ENCODE measurements around the gene GDPD3.

GDPD3 gene

DNA sequence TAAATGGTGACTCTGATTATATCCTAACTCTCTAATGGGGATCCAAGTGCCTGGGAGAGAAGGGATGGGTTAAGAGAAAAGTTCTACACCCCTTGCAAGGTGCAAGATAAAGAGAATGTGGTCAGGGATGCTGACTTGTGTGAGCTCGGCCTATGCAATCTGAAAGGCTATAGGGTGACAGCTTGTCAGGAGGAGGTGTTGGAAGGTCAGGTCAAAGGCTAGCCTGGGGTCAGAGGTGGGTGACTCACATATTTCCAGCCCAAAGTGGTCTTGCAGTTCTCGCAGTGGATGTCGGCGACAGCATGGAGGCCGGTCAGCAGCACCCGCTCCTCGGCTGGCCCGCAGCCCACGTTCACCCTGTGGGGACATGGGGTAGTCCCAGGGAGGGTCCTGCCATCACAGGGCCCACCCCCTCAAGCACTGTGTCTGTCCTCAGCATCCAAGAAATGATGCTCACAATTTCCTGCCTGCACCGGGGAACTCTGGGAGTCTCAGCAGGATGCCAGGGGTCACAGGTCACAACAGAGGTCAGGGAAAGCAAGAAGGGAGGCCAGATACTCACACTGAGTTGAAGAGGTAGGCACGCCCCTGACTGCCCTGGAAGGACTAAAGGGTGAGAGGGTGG lies 18.7 kb downstream of the GDPD3 start:
- no peak for DNase-seq

DNA sequence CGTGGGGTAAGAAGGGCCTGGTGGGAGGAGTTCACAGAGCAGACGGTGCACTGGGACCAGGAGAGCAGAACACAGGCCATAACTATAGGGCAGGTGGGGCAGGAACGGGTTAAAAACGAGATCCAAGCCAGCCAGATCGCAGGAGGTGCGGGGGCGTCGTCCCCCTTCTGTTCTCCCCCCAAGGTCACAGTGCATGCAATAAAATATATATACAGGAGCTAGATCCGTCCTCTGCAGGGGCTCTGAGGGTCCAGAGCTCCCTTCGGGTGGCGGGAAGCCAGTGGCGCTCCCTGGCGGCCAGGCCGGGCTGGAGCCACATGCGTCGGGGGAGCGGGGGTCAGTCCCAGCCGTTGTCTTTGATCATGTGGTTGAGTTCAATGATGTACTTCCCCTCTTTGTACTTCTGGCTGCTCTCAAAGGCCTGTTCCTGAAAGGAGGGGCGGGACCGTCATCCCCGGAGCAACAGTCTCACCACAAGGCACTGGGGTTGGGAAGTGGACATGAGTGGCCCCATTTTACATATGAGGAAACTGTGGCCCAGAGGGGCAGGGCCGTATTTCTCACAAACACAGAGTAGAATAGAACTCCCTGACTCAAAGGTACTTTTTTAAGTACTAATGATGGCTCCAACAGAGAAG lies 20.8 kb downstream of the GDPD3 start:
- peak; percentile 63 for DNase-seq

DNA sequence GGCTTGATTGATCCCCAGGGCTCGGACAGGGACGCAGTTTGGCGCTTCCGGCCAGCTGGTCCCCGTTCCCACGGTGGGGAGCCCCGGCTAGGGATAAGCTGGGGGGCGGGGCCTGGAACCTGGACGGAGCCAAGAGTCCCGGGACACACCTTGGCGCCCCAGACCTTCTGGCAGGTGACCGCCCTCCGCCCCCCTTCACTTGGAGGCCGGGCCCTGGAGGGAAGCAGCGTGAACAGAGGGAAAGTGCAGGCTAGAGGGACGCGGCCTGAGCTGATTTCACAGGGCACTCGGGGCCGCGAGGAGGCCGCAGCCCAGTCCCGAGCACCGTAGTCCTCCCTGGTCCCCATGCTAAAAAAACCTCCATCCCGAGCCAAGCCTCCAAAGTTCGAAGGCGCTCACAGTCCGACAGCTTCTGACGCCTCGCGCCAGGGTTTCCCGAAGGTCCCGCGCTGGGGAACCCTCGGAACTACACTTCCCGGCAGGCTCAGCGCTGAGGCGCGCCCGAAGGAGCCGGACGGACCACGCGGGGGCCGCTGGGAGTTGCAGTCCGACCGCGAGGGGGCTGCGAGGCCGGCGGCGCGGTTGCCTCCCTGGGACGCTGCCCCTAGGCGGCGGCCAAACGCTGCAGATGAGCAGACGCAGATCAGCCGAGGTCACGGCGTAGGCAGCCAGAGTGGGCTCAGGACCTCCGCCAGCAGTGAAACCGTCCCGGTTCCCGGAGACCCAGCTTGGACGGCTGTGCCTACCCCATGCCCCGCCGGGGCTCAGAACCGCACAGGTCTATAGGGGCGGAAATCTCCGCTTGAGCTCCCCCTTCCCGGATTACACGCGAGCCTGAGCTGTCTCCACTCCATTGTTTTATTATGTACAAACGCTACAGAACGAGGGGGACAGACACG lies 21.6 kb downstream of the GDPD3 start, which contains the start of gene TBX6:
TSS of gene TBX6 (minus strand) at position 451 of the 899 bp plus-strand sequence. CDS start 731 bp downstream, outside the sequence.
- peak; percentile 77 for DNase-seq

DNA sequence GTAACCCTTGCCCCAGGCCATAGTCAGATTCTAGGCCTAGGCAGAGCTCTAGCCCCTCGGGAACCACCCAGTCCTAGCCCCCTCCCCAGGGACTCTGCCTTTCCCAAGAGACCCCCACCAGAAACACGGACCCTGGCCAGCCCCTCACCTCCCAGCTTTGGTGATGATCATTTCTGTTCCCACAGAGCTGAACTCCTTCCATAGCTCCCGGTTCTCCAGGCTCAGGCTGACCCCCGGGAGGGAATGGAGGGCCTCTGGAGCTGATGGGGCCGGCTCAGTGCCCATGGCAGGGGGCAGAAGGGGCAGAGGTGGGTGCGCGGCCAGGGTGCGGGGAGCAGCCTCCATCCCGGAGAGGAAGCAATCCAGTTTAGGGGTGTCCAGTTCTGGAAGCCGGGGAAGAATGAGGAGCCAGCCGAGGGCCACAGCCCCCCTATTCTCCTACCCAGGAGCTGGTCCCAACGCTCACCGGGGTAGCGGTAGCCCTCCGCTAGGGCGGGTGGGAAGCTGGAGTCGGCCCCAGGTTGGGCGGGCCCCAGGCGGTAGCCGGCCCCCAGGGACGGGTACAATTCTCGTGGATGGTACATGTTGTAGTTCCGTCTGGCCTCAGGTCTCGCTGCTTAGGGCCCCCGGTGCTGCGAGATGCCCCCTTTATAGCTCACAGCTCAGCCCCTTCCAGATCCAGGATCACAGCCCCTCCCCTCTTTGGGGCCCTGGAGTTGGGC lies 22.6 kb downstream of the GDPD3 start:
- DNase-seq = no peak

DNA sequence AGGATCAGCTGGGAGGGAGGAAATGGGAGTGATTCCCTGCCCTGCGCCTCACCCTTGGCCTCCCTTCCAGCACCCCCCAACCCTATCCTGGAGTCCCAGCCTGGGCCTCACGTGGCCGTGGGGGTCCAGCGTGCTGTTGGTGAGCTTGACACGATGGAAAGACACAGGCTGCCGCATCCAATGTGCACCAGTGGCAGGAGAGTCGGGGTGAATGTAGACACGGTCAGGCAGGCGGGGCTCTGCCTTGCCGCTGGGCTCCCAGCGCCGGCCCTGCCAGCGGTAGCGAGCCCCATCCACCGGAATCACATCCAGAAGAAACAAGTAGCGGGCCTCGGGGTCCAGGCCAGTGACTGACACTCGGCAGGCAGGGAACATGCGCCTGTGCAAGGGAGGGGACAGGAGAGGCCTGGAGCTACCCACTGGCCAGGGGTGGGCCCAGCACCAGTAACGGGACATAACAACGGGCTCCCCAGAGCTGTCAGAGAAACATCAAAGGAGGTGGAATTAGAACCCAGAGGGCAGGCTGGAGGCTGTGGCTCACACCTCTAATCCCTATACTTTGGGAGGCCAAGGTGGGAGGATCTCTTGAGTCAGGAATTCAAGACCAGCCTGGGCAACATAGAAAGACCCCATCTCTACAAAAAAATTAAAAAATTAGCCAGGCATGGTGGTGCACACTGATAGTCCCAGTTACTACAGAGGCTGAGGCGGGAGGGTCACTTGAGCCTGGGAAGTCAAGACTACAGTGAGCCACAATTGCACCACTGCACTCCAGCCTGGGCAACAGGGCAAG lies 24.3 kb downstream of the GDPD3 start:
- DNase-seq = no peak

DNA sequence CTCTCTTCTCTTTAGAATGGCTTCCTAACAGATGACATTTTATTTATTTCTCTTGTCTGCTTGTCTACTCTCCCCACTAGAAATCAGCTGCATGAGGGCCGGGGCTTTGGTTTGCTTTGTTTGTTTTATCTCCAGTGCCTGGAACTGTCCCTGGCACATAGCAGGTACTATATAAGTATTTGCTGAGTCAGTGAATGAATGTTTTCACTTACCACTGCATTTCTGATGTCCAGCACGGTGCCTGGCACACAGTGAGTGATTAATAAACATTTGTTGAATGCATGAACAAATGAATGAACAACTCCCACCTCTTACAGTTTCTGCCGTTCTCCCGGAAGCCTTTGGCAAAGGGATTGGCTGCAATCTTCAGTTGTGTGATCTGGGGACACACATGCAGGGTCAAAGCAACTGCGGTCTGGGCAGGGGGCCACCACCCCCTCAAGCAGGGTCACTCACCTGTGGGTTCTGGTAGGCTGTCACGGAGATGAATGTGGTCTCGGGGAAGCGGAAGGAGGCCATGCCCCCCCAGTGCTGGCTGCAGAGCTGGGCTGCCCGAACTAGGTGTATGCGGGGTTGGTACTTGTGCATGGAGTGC lies 25.0 kb downstream of the GDPD3 start:
- no peak for DNase-seq

DNA sequence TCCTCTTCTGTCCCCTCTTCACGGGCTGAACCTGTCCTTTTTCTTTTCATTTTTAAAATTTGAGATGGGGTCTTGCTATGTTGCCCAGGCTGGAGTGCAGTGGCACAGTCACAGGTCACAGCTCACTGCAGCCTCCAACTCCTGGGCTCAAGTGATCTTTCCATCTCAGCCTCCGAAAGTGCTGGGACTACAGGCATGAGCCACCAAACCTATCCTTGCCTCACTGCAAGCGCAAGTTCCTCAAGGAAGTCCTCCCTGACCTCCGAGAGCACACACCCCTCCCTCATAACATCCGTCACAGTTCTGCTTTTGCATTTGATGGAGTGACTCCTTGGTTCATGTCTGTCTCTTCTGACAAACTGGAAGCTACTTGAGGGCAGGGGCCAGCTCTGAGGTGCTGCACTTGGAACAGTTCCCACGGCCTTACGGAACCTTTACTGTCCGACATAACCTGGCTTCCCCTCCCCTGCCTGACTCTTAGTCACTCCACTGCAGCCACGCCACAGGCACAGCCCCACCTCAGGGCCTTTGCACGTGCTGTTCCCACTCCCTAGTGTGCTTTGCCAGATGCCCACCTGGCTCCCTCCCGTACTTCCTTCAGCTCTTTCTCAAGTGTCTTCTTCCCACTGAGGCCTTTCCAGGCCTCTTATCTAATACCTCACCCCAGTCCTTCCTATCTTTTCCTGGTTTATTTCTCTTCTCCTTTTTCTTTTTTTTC lies 26.0 kb downstream of the GDPD3 start:
- DNase-seq = no peak

DNA sequence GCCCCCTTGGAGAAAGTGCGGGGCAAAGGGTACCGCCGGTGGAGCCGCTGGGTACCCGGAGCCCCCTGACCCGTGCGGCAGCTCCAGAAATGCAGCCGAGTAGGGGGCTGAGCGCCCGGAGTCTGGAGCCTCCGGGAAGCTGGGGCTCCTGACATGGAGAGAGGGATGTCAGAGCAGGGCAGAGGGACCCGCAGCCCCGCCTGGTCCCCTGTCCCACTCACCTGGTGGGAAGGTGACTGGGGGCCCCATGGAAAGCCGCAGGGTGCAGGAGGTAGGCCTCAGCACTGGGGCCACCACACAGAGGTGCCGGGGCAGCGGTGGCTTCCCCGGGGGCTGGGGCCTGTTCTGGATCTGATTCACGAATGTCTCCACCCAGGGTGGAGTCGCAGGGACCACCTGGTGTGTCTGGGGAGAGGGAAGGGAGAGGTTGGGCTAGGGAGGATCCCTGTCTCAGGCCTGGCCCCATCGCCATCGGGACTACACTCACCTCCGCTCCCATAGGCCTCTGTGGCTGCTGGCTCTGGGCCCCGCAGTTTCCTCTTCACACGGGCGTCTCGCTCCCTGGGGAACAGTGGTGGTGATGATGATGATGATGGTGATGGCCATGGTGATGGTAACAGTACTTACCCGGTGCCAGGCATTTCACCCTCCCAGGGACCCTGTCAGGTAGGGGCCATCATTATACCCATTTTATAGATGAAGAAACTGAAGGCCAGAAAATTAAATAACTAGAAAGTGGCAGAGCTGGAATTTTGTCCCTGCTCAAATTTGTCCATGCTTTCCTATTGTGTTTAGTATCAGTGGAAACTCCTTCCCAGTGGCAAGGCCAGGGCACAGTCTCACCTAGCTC lies 26.8 kb downstream of the GDPD3 start:
- no peak for DNase-seq

DNA sequence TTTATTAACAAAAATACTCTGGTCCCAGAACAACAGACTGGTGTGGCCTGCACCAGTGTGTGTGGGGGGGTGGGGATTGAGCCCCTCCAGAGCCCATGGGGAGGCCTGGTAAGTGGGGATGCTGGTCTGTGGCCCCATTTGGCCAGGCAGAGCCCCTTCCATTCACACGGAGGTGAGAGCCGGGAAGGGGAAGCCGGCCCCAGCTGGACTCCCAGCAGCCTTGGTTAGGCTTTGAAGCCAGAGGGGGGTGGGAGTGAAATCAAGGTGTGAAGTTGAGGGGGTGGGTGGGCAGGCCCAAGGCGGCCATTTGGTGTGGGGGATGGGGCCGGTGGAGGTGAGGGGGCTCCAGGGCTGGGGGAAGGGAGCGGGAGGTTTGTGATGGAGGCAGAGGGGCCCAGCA lies 27.5 kb downstream of the GDPD3 start:
- no peak for DNase-seq

DNA sequence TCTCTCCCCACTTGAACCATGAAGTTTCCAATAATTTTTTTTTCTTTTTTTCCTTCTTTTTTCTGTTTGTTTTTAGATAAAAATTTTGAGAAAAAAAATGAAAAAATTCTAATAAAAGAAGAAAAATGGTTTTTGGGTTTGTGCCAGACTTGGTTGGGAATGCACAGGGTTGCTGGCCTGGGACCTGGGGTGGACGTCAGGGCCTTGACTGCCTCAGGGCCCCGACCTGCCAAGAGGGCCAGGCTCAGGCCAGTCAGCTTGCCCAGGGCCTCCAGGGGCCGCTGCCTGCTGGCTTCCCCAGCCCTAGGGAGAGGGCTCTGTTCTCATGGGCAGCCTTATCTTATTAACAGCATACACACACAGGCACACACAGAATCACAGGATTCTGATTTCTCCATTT lies 28.1 kb downstream of the GDPD3 start:
- DNase-seq = no peak

DNA sequence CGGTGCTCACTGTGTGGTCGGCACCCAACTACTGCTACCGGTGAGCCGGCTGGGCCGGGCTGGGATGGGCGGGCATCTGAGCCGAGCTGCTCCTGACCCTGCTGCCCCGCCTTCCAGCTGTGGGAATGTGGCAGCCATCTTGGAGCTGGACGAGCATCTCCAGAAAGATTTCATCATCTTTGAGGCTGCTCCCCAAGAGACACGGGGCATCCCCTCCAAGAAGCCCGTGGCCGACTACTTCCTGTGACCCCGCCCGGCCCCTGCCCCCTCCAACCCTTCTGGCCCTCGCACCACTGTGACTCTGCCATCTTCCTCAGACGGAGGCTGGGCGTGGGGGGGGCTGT lies 28.5 kb downstream of the GDPD3 start:
- no peak for DNase-seq

DNA sequence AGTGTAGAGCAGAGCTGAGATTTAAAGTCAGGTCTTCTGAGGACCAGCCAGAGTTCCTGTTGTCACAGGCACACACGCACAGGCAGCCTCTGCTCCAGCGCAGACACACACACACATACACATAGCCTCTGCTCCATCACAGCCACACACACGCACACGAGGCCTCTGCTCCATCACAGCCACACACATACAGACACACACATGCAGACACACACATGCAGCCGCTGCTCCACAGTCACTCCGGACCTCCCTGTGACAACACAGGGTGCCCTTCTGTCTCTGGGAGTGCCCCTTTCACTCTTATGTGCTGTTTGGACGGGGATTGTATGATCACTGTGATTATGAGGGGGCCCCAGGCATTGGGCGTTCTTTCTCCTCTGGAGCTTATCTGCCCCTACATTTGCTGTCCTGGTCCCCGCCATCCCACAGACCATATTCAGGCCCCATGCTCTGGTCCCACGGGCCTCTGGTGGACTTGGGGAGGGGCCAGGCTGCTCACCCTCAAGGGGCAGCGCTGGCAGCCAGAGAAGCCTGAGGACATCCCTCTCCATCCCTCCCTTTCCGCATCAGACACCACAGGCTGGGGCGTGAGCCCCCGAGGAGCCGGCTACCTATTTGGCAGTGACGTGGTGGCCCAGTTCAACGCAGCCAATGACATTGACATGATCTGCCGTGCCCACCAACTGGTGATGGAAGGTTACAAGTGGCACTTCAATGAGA lies 29.1 kb downstream of the GDPD3 start:
- DNase-seq = no peak

DNA sequence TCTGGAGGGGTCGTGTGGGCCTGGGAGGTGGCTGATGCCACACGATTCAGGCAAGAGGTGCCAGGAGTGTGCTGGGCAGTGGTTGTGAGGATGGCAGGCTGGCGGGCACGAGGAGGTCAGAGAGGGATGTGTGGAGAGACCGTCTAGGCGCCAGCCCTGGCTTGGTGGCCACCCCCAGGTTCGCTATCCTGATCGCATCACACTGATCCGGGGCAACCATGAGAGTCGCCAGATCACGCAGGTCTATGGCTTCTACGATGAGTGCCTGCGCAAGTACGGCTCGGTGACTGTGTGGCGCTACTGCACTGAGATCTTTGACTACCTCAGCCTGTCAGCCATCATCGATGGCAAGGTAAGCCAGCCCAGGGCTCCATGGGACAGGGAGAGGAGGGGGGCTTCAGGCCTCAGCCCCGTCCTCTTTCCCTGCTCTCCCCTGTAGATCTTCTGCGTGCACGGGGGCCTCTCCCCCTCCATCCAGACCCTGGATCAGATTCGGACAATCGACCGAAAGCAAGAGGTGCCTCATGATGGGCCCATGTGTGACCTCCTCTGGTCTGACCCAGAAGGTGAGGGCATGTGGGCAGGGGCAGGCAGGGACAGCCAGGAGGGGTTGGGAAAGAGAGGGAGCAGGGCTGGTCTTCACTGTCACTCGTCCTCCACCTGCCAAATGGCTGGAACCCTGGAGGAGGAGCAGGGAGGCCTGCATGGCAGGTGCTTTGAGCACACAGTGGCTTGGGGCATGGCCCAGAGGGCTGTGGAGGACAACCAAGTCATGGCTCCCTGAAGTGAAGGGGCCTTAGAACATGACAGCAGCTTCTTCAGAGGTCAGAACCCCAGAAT lies 29.9 kb downstream of the GDPD3 start:
- no peak for DNase-seq

DNA sequence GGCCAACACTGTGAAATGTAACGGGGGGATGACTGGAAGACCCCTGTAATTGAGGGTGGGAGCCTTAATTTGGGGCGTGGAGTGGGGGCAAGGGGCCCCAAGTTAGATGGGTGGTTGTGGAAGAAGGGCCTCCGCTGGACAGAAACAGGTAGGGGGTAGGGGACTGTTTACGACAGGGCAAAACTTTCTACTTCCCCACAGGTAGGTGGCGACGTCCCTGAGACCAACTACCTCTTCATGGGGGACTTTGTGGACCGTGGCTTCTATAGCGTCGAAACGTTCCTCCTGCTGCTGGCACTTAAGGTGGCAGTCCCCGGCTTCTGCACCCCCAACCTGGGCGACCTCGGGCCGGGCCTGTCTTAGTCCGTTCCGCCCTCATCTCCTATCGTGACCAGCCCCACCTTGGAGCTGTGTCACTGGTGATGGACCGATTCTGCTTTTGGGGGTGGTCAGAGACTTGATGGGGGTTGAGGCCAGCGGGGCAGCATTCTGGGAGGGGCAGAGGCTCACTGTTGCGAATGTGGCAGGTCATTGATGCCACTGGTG lies 30.7 kb downstream of the GDPD3 start:
- no peak for DNase-seq

DNA sequence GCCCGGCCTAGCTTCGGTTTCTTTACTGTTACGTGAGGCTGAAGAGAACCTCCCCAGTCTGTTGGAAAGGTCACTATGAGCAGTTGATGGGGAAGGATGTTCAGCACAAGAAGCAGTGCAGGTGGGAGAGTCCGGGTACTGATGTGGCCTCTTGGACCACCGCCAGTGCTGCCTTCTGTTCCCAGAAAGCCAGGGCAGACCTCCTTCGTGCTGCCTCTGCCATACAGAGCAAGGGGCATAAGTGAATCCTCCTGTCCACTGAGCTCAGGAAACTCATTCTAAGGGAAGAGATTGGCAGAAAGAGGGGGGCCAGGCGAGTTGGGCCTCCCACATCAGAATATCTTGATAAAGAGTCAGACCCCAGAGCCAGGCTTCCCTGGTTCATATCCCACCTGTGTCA lies 33.9 kb downstream of the GDPD3 start:
- DNase-seq = no peak

DNA sequence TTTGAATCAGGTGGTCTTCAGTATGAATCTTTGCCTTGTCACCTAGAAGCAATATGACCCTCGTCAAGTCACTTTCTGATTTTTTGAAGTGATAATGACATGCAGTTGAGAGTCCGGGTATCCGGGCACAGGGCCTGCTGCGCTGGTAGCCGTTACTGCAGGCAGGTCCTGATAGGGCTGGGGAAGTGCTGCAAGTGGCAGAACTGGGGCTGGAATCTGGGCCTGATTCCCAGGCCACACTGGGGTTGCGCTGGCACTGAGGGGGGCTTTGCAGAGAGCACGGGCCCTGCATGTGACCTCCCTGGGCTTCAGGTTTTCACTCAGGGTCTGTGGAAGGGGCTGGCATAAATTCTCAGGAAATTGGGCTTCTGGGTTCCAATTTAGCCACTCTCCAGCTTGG lies 34.6 kb downstream of the GDPD3 start:
- no peak for DNase-seq

DNA sequence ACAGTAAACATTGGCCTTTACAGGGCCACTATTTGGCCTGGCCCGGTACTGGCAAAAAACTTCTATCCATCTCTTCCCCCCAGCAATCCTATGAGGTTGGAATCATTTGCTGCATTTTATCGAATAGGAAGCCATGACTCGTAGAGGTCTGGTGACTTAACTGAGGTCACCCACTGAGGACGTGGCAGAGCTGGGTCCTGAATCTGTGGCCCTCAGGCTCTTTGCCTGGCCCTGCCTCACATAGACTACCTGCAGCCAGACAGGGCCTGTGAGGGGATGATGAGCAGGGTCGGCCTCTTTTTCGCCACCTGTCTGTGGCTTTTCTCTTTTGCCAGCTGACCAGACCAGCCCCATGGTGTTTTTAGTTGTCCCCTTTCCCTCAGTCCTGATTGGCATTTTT lies 35.7 kb downstream of the GDPD3 start:
- no peak for DNase-seq

DNA sequence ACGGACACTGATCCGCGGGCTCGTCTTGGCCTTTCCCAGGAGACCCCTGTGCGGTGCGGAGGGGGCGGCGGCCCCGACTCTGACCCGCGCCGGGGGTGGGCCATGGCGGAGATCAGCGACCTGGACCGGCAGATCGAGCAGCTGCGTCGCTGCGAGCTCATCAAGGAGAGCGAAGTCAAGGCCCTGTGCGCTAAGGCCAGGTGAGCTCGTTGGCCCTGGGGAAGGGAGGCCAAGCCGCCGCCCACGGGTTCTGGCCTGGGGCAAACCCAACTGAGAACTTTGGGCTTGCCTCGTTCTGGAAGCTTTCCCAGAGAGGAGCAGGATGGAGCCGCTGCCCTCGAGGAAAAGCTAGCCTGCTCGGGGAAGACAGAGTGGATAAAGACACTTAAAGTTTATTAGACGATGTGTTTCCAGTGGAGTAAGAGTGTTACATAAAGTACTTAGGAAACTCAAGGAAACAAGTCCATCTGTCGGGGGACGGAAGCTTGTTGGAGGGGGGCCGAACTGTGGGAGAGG lies 37.0 kb downstream of the GDPD3 start:
- DNase-seq = no peak
